Jurkat, Clone E6-1 (cell line): ENCODE data around the gene FFAR1. TPM values are rescaled to one million over a fixed set of nuclear protein-coding genes. Genes with fewer than 3 reads are reported as not detected.
A peak's percentile ranks its signal among the peaks of the same experiment; 100 is the strongest.

ENCODE experiments used
- DNase-seq: peaks from one replicate; pipeline ENCODE4 v3.0.0-alpha.2; 2011; ENCODE audit warnings: low read depth, low spot score
- H3K4me3 ChIP-seq: 2 replicates; pipeline ENCODE4 v1.5.1; 2011; ENCODE audit warnings: mild to moderate bottlenecking, low read length, control low read depth, moderate library complexity
- polyA plus RNA-seq: library from polyadenylated mRNA; unstranded; fragments of >200 nt; gene quantifications from one replicate; pipeline ENCODE4 v1.2.1, GENCODE V29; 2012; ENCODE audit warnings: missing spikeins; ENCODE audit not compliant: insufficient read length, insufficient read depth

The FFAR1 gene, protein sequence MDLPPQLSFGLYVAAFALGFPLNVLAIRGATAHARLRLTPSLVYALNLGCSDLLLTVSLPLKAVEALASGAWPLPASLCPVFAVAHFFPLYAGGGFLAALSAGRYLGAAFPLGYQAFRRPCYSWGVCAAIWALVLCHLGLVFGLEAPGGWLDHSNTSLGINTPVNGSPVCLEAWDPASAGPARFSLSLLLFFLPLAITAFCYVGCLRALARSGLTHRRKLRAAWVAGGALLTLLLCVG (N-terminal part only)
- not detected for polyA plus RNA-seq

DNA sequence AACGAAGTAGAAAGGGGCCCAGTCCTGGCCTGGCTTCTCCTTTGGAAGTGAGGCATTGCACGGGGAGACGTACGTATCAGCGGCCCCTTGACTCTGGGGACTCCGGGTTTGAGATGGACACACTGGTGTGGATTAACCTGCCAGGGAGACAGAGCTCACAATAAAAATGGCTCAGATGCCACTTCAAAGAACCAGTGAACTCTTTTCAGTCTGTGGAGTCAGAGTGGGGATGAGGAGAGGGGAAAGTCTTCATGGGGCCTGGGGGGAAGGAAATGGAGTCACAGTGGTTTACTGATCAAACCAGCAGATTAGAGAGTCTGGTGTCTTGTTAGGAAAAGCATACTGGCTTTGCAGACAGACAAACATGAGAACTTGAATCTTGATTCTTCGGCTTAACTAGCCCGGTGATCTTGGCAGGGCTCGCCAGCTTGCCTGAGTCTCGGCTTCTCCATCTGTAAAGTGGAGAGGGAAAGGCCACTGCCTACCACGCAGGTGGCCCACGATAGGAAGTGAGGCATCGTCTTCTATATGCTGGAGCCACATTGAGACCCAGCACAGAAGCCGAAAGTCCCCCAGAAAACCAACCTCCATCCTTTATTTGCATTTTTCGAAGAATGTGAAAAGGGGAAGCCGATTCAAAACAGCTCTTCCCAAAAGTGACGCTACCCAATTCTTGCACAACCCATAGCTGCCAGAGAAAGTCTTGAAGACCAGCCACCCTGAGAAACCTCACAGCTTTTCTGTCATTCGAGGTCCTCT is at the start of gene FFAR1:
Gene FFAR1 (plus strand): TSS at position 732 of the 759 bp plus-strand sequence. CDS start 3,650 bp downstream, outside the sequence.
- peak; percentile 62 for DNase-seq
- no peak within 1 kb of the TSS for H3K4me3 ChIP-seq

GRCh38 chr19:35297922-35298321 is 49.8 kb upstream of the FFAR1 start:
- no peak overlapping the region for H3K4me3 ChIP-seq
- no peak for DNase-seq

GRCh38 chr19:35298561-35298972 is 49.1 kb upstream of the FFAR1 start:
- H3K4me3 ChIP-seq: no peak overlapping the region
- no peak for DNase-seq

GRCh38 chr19:35299523-35300338 is 48.0 kb upstream of the FFAR1 start:
- DNase-seq: no peak

DNA sequence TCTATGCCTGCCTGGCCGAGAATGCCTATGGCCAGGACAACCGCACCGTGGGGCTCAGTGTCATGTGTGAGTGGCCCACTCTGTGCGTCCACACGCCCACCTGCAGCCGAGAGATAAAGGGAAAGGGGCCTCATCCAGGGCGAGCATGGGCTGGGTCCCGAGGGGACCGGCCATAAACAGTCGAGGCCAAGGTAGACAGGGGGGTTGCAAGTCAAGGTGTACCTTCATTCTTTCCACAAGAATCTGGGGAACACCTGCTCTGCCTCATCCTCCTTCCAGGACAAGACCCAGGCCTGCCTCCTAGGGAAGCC is 47.4 kb upstream of the FFAR1 start:
- H3K4me3 ChIP-seq: no peak overlapping the region
- no peak for DNase-seq

More at GRCh38 chr19:35299523-35300338, 48.0 kb upstream of the FFAR1 start:
- H3K4me3 ChIP-seq: no peak overlapping the region

DNA sequence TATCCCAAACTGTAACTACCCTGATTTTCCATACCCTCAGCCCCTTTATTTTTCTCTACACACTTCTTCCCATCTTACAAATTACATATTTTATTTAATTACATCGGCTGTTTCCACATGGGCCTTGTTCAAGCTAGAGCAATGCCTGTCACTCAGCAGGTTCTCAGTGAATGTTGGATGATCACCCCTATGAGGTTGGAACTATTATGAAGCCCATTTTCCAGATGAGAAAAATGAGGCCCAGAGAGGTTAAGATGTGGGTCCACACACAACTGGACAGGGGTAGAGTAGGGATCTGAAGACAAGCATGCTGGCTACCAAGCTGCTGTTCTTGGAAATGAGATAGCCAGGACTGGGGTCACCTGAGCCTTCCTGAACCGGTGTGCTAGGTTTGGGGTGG is 45.7 kb upstream of the FFAR1 start:
- no peak for DNase-seq
- no peak overlapping the region for H3K4me3 ChIP-seq

DNA sequence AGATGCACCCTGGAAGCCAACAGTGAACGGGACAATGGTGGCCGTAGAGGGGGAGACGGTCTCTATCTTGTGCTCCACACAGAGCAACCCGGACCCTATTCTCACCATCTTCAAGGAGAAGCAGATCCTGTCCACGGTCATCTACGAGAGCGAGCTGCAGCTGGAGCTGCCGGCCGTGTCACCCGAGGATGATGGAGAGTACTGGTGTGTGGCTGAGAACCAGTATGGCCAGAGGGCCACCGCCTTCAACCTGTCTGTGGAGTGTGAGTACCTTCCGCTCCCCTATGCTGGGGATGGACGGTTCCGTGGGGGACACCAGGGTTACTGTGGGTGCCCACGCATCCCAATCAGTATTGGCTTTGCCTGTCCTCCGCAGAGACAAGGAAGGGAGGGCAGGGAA is 45.3 kb upstream of the FFAR1 start:
- no peak for DNase-seq
- H3K4me3 ChIP-seq: no peak overlapping the region

DNA sequence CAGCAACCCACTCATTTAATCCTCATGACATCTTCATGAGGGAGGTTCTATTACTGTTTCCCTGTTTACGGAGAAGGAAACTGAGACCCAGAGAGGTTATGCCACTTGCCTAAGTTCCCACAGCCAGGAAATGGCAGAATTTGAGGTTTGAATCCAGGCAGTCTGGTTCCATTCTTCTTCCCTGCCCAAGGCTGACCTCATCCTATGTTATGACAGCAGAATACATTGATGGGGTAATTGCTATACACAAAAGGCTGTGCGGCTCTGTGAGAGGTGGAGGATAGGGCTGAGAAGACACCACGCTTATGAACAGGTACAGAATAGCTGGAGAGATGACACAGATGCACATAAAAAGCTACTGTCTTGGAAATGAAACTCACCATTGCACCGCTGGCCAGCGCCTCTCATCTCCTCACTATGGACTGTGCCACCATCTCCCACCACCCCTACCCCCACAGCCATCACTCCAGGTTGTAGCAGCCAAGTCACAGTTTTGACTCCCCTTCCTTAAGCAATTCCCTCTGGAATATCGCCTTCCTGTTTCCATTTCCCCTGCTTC is 44.3 kb upstream of the FFAR1 start:
- no peak overlapping the region for H3K4me3 ChIP-seq
- no peak for DNase-seq

DNA sequence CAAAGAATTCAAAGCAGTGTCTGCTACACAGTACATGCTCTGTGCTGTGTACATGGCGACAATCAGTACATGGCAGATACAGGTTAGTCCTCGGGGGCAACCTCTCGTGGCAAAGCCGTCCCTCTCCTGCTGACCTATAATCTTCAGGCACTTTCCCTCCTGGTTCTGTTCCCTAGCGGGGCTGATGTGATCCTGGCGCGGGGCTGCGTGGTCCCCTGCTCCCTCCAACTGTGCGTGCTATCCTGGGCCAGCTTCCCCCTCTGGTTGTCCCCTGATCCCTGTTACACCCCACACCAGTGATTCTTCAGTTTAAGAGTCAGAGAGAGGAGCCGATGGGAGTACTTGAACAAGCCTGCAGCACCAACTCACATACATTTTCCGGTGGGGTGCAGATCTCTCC is 43.7 kb upstream of the FFAR1 start:
- no peak for DNase-seq
- no peak overlapping the region for H3K4me3 ChIP-seq

DNA sequence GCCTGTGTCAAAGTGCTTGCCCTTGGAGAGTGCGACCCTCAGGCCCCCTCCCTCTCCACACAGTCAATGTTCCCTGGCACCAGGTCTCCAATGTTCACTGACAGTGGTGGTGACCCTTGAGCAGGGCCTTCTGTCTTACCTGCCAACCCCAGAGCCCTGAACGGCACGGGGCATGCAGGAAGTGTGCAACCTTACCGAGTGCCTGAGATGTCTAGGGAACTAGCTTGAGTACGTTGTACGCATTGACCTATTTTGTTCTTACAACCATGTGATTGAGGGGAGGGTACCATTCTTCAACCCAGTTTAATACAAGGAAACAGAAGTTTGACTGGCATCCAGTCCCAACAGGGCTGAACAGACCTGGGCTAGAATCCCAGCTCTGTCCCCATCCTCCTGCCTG is 42.5 kb upstream of the FFAR1 start:
- no peak for DNase-seq
- H3K4me3 ChIP-seq: no peak overlapping the region

DNA sequence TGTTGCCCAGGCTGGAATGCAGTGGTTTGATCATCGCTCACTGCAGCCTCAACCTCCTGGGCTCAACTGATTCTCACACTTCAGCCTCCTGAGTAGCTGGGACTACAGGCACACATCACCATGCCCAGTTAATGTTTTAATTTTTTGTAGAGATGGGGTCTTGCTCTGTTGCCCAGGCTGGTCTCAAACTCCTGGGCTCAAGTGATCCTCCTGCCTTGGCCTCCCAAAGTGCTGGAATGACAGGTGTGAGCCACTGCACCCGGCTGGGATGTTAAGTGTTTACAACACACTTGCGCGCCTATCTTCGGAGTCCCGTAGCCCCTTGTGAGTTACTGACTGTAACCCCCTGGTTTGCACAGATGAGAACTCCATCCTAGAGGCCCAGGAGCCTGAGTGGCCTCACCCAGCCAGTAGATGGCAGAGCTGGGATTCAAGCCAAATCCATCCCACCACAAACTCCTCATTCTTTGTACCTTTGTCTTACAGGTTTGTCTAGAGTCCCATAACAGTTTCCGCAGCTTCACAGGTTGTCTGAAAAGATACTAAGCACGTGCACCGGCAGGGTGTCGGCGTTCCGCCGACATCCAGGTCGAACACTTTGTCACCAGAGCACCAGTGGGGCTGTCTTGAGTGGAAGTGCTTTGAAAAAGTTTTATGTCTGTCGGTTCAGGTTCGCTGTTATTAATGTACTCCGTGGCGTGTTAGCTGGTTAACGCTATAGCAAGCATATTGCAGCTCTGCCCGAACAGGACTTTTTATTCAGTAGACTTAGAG is 41.0 kb upstream of the FFAR1 start:
- H3K4me3 ChIP-seq: no peak overlapping the region
- no peak for DNase-seq

DNA sequence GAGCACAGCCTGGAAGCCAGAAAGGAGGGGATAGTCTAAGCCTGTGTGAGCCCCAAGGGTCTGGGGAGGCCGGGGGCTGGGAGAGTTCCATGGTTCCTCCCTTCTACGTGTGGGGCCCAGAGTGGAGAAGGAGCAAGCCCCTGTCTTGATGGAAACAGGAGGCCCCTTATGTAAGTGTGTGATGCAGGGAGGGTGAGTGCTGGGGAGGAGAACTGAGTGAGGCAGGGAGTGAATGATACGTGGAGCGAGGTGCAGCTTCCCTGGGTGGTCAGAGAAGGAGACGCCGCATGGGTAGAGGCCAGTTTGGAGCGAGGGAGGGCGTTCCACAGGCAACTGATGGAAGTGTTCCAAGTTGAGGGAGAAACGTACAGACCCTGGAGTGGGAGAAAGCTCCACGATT is 39.8 kb upstream of the FFAR1 start:
- DNase-seq: no peak
- H3K4me3 ChIP-seq: no peak overlapping the region

GRCh38 chr19:35308910-35309309 is 38.8 kb upstream of the FFAR1 start:
- DNase-seq: no peak
- no peak overlapping the region for H3K4me3 ChIP-seq

DNA sequence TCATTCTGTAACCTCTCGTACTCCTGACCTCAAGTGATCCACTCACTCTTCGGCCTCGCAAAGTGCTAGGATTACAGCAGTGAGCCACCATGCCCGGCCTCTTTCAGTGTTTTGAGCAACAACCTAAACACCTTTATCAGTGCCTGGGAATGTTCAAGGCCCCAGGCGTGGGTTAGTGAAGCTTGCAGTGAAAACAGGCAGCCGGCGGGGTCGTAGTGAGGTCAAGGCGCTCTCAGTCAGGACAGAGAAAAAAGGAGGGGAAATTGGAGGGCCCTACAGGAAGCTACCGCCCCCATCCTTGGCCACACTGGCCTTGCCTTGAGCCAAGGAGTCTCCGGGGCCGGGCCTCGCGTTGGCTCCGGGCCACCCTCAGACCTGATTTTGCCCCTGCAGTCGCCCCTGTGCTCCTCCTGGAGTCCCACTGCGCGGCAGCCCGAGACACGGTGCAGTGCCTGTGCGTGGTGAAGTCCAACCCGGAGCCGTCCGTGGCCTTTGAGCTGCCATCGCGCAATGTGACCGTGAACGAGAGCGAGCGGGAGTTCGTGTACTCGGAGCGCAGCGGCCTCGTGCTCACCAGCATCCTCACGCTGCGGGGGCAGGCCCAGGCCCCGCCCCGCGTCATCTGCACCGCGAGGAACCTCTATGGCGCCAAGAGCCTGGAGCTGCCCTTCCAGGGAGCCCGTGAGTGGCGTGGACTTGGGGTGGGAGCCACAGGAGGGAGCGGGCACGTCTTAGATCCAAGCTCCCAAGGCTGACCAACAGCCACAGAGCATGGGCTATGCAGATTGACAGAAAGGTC is 38.0 kb upstream of the FFAR1 start:
- DNase-seq: no peak
- no peak overlapping the region for H3K4me3 ChIP-seq

- peak; percentile 65 for DNase-seq
- H3K4me3 ChIP-seq: no peak overlapping the region
These were observed 37.4 kb upstream of the FFAR1 start for GRCh38 chr19:35310331-35310730.

DNA sequence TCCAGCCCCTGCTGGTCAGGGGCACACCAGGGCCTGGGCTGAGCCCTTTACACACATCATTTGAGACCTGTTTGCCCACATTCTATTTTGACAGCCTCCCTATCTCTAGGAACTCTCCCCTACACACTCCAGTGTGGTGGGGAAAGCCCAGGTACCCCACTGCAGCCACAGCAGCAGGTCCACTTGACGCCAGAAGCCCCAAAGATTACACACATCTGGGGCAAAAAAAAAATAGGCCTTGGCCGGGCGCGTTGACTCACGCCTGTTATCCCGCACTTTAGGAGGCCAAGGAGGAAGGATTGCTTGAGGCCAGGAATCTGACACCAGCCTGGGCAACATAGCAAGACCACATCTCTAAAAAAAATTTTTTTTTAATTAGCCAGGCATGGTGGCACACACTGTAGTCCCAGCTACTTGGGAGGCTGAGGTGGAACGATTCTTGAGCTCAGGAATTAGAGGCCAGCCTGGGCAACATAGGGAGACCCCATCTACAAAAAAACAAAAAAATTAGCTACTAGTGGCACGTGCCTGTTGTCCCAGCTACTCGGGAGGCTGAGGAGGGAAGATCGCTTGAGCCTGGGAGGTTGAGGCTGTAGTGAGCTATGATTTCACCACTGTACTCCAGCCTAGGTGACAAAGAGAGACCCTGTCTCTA is 36.8 kb upstream of the FFAR1 start:
- no peak overlapping the region for H3K4me3 ChIP-seq
- no peak for DNase-seq

- no peak for DNase-seq
- no peak overlapping the region for H3K4me3 ChIP-seq
These were observed 35.6 kb upstream of the FFAR1 start for GRCh38 chr19:35311901-35312665.
